ENCODE results near the gene KCNMA1.

DNA sequence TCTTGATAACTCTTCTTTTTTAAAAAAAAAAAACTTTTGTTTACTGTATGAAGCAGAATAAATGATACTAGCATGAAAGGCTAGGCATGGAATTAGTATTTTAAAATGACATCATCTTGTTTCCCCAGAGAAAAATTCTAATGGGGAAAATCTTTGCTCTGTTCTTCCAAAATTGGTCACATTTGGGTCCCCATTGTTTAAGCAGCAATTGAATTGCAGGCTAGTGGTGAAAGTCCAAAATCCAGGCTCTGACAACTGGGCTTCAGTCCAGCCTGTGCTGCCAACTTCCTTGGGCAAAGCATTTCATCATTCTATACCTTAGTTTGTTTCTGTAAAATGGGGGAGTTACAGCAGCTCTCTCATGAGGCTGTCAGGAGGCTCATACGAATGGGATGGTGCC lies 726.4 kb downstream of the KCNMA1 start:
- TF ChIP-seq ETV6 (conservative IDR thresholded peaks at IDR 0.05 in 1 of 2, IDR thresholded peaks at IDR 0.05 in 1 of 2; ENCODE audit: borderline replicate concordance in 1 of 2, low read depth in 1 of 2) = no peak
- TF ChIP-seq RAD21 (IDR thresholded peaks at IDR 0.05; ENCODE audit: insufficient read depth, low read depth, low read length) = no peak
